HG03025 (cell line): Measurements from ENCODE around the gene H3-3A.
"Not testable (repeated sequence)": the region's sequence is repeated elsewhere in the genome, so short reads cannot be mapped to it uniquely, and the experiment has no call there.

Experiments
- ATAC-seq: cut with Tn5 transposase; IDR thresholded peaks from one replicate; pipeline ENCODE4 v1.9.1; 2021; ENCODE audit warnings: mild to moderate bottlenecking, moderate library complexity; ENCODE audit not compliant: unreplicated experiment, low FRiP score

H3-3A gene

GRCh38 chr1:226082959-226083301 is 20.4 kb downstream of the H3-3A start:
- ATAC-seq, result peak; percentile 15

GRCh38 chr1:226083302-226084101 is 21.0 kb downstream of the H3-3A start:
- ATAC-seq, result peak; percentile 81

GRCh38 chr1:226085675-226086285 is 23.3 kb downstream of the H3-3A start:
- ATAC-seq, result no peak

- no peak for ATAC-seq
Observed at GRCh38 chr1:226086776-226087175, 24.3 kb downstream of the H3-3A start.

- no peak for ATAC-seq
Observed at GRCh38 chr1:226091461-226091860, 28.9 kb downstream of the H3-3A start.

GRCh38 chr1:226092048-226092820 is 29.7 kb downstream of the H3-3A start:
- ATAC-seq, result not testable (repeated sequence)

GRCh38 chr1:226092965-226093364 is 30.4 kb downstream of the H3-3A start:
- no peak for ATAC-seq

- ATAC-seq, result no peak
Observed at GRCh38 chr1:226093621-226094020, 31.1 kb downstream of the H3-3A start.

- no peak for ATAC-seq
Observed at GRCh38 chr1:226094451-226094850, 31.9 kb downstream of the H3-3A start.

- no peak for ATAC-seq
Observed at GRCh38 chr1:226095286-226095685, 32.8 kb downstream of the H3-3A start.

GRCh38 chr1:226097866-226098625 is 35.5 kb downstream of the H3-3A start:
- no peak for ATAC-seq

GRCh38 chr1:226098870-226099835 is 36.6 kb downstream of the H3-3A start:
- ATAC-seq, result no peak

- no peak for ATAC-seq
Observed at GRCh38 chr1:226100436-226101391, 38.2 kb downstream of the H3-3A start.

GRCh38 chr1:226104671-226105121 is 42.2 kb downstream of the H3-3A start:
- no peak for ATAC-seq

- no peak for ATAC-seq
Observed at GRCh38 chr1:226107471-226108460, 45.2 kb downstream of the H3-3A start.

GRCh38 chr1:226108935-226109828 is 46.7 kb downstream of the H3-3A start:
- peak; percentile 15 for ATAC-seq
